H9 (cell line): ENCODE measurements around the gene FLT1. TPM values are rescaled to one million over a fixed set of nuclear protein-coding genes. Genes with fewer than 3 reads are reported as not detected.
A peak's percentile ranks its signal among the peaks of the same experiment; 100 is the strongest.

ENCODE experiments used
- DNase-seq: peaks from one replicate; pipeline ENCODE4 v3.0.0-alpha.2; 2017
- H2AFZ ChIP-seq: one replicate; pipeline ENCODE4 v1.6.1; 2013; ENCODE audit warnings: mild to moderate bottlenecking, low read length, control low read depth, moderate library complexity
- H2AK5ac ChIP-seq: 2 replicates; pipeline ENCODE4 v1.6.1; 2013; ENCODE audit warnings: low read length, control low read depth, mixed read lengths; ENCODE audit not compliant: insufficient read length
- H2BK120ac ChIP-seq: one replicate; pipeline ENCODE4 v1.6.1; 2013; ENCODE audit warnings: low read depth, mild to moderate bottlenecking, low read length, control low read depth, inconsistent platforms; ENCODE audit not compliant: poor library complexity, severe bottlenecking
- H2BK12ac ChIP-seq: 2 replicates; pipeline ENCODE4 v1.6.1; 2013; ENCODE audit warnings: low read length, control low read depth, mixed read lengths, low read depth; ENCODE audit not compliant: insufficient read length
- H2BK15ac ChIP-seq: 2 replicates; pipeline ENCODE4 v1.6.1; 2013; ENCODE audit warnings: low read depth, low read length, control low read depth
- H2BK20ac ChIP-seq: one replicate; pipeline ENCODE4 v1.6.1; 2013; ENCODE audit warnings: low read depth, mild to moderate bottlenecking, low read length, control low read depth, inconsistent platforms; ENCODE audit not compliant: poor library complexity, severe bottlenecking
- H2BK5ac ChIP-seq: 2 replicates; pipeline ENCODE4 v1.6.1; 2013; ENCODE audit warnings: low read length, control low read depth, mixed read lengths; ENCODE audit not compliant: insufficient read length
- H3K14ac ChIP-seq: 2 replicates; pipeline ENCODE4 v1.6.1; 2013; ENCODE audit warnings: low read length, control low read depth; ENCODE audit not compliant: insufficient read depth
- H3K18ac ChIP-seq: 2 replicates; pipeline ENCODE4 v1.6.1; 2013; ENCODE audit warnings: low read depth, mild to moderate bottlenecking, mixed read lengths, low read length, control low read depth; ENCODE audit not compliant: insufficient read length
- H3K23ac ChIP-seq: 2 replicates; pipeline ENCODE4 v1.6.1; 2013; ENCODE audit warnings: low read length, control low read depth, mixed read lengths, low read depth; ENCODE audit not compliant: insufficient read length
- H3K23me2 ChIP-seq: 2 replicates; pipeline ENCODE4 v1.6.1; 2013; ENCODE audit warnings: low read depth, mild to moderate bottlenecking, mixed read lengths, low read length, control low read depth; ENCODE audit not compliant: insufficient read length, poor library complexity, severe bottlenecking
- H3K27ac ChIP-seq: 2 replicates; pipeline ENCODE4 v1.5.1; 2013; ENCODE audit warnings: low read length, control low read depth, mixed read lengths, low read depth; ENCODE audit not compliant: insufficient read length
- H3K27me3 ChIP-seq: 2 replicates; pipeline ENCODE4 v1.6.1; 2013; ENCODE audit warnings: low read length, control low read depth, inconsistent platforms; ENCODE audit not compliant: insufficient read depth
- H3K4ac ChIP-seq: 2 replicates; pipeline ENCODE4 v1.6.1; 2013; ENCODE audit warnings: low read depth, mild to moderate bottlenecking, control low read depth, inconsistent platforms, low read length, moderate library complexity
- H3K4me1 ChIP-seq: 2 replicates; pipeline ENCODE4 v1.6.1; 2013; ENCODE audit warnings: low read length, control low read depth, inconsistent platforms; ENCODE audit not compliant: insufficient read depth
- H3K4me2 ChIP-seq: 2 replicates; pipeline ENCODE4 v1.6.1; 2013; ENCODE audit warnings: low read length, control low read depth, mixed read lengths; ENCODE audit not compliant: insufficient read length, insufficient read depth
- H3K56ac ChIP-seq: 2 replicates; pipeline ENCODE4 v1.6.1; 2013; ENCODE audit warnings: low read depth, mild to moderate bottlenecking, mixed read lengths, low read length, control low read depth; ENCODE audit not compliant: insufficient read length
- H3K79me1 ChIP-seq: 2 replicates; pipeline ENCODE4 v1.6.1; 2013; ENCODE audit warnings: low read depth, mild to moderate bottlenecking, moderate library complexity, low read length, control low read depth, inconsistent platforms; ENCODE audit not compliant: insufficient read depth, poor library complexity, severe bottlenecking
- H3K79me2 ChIP-seq: 2 replicates; pipeline ENCODE4 v1.6.1; 2013; ENCODE audit warnings: low read length, control low read depth, inconsistent platforms; ENCODE audit not compliant: insufficient read depth
- H3K9ac ChIP-seq: 2 replicates; pipeline ENCODE4 v1.6.1; 2013; ENCODE audit warnings: low read length, control low read depth, mixed read lengths; ENCODE audit not compliant: insufficient read length; ENCODE audit errors: extremely low read depth
- H3K9me3 ChIP-seq: one replicate; pipeline ENCODE4 v1.6.1; 2013; ENCODE audit warnings: low read depth, low read length, inconsistent platforms; ENCODE audit not compliant: control insufficient read depth
- H3T11ph ChIP-seq: one replicate; pipeline ENCODE4 v1.6.1; 2013; ENCODE audit warnings: mild to moderate bottlenecking, low read length, control low read depth, inconsistent platforms
- H4K20me1 ChIP-seq: one replicate; pipeline ENCODE4 v1.6.1; 2013; ENCODE audit not compliant: control insufficient read depth, insufficient read length, insufficient read depth
- H4K5ac ChIP-seq: 2 replicates; pipeline ENCODE4 v1.6.1; 2013; ENCODE audit warnings: low read depth, mild to moderate bottlenecking, mixed read lengths, low read length, control low read depth; ENCODE audit not compliant: insufficient read length
- H4K8ac ChIP-seq: replicated peaks from 2 replicates; pipeline ENCODE4 v1.6.1; 2013; ENCODE audit warnings: low read length, control low read depth, mixed read lengths, low read depth; ENCODE audit not compliant: insufficient read length
- H4K91ac ChIP-seq: 2 replicates; pipeline ENCODE4 v1.6.1; 2013; ENCODE audit warnings: low read depth, mild to moderate bottlenecking, moderate library complexity, mixed read lengths, low read length, control low read depth; ENCODE audit not compliant: insufficient read length
- H3K27ac Mint-ChIP-seq, 3 experiments: 2 replicates in 2 of 3; 3 replicates in 1 of 3; pipeline ENCODE4 v1.8.0; 2020 to 2021; ENCODE audit warnings: mixed read lengths in 3 of 3, mild to moderate bottlenecking in 1 of 3, moderate library complexity in 1 of 3
- H3K27me3 Mint-ChIP-seq: 2 replicates; pipeline ENCODE4 v1.8.0; 2021; ENCODE audit warnings: low read depth, mild to moderate bottlenecking, moderate library complexity, mixed read lengths
- H3K36me3 Mint-ChIP-seq, 3 experiments: 2 replicates in 2 of 3; 3 replicates in 1 of 3; pipeline ENCODE4 v1.8.0; 2020 to 2021; ENCODE audit warnings: low read depth in 3 of 3, mixed read lengths in 3 of 3; ENCODE audit not compliant: insufficient read depth in 1 of 3
- H3K4me1 Mint-ChIP-seq, 2 experiments: 2 replicates each; pipeline ENCODE4 v1.8.0; 2020; ENCODE audit warnings: mixed read lengths in 2 of 2
- H3K4me3 Mint-ChIP-seq, 2 experiments: 2 replicates in 1 of 2; 3 replicates in 1 of 2; pipeline ENCODE4 v1.8.0; 2020 to 2021; ENCODE audit warnings: mild to moderate bottlenecking in 2 of 2, mixed read lengths in 2 of 2, moderate library complexity in 1 of 2
- H3K9me3 Mint-ChIP-seq, 2 experiments: 2 replicates in 1 of 2; 3 replicates in 1 of 2; pipeline ENCODE4 v1.8.0; 2020; ENCODE audit warnings: mild to moderate bottlenecking in 2 of 2, mixed read lengths in 2 of 2, moderate library complexity in 1 of 2
- WGBS: extraction: QIAGEN DNeasy Blood & Tissue Kit; methylation state at CpG from one replicate; pipeline ENCODE4 v1.1.7; 2013; ENCODE audit warnings: missing lambda C conversion rate, low lambda C conversion rate, mixed read lengths; ENCODE audit not compliant: insufficient read length; ENCODE audit errors: extremely low coverage; 5-methylcytosine and 5-hydroxymethylcytosine counted together
- total RNA-seq: library from RNA; stranded (reverse); gene quantifications from 2 replicates; pipeline ENCODE4 v1.2.1, GENCODE V29; 2021
- TF ChIP-seq, protein P1 (sequence below): fragments of 200-600 bp; sonication (generic); conservative IDR thresholded peaks from 3 replicates; pipeline ENCODE4 v1.8.0; 2021; ENCODE audit warnings: antibody characterized with exemption, mild to moderate bottlenecking

Gene FLT1
- total RNA-seq, 1 experiment from 2014 or later = 84.1 TPM

DNA sequence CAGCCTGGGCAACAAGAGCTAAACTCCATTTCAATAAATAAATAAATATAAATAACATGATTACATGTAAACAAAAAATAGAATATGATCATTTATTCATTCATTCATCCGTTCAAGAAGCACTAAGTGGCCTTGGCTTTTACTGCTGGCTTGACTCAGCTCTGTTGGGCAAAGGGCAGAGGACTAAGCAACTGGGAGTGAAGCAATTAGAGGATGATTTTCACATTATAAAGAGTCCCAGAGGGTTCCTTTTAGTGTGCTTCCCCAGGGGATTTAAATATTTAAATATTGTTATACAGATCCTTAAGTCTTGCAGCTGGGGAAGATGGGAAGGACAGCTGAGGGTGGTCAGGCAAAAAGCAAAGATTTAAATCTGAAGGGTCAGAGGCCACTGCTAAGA lies 34.9 kb upstream of the FLT1 start:
- no peak overlapping the region for H4K5ac ChIP-seq
- no peak overlapping the region for H2BK12ac ChIP-seq
- WGBS = no CpG with 5 or more reads among the region's 1 CpG
- no peak for DNase-seq
- TF ChIP-seq, protein P1, sequence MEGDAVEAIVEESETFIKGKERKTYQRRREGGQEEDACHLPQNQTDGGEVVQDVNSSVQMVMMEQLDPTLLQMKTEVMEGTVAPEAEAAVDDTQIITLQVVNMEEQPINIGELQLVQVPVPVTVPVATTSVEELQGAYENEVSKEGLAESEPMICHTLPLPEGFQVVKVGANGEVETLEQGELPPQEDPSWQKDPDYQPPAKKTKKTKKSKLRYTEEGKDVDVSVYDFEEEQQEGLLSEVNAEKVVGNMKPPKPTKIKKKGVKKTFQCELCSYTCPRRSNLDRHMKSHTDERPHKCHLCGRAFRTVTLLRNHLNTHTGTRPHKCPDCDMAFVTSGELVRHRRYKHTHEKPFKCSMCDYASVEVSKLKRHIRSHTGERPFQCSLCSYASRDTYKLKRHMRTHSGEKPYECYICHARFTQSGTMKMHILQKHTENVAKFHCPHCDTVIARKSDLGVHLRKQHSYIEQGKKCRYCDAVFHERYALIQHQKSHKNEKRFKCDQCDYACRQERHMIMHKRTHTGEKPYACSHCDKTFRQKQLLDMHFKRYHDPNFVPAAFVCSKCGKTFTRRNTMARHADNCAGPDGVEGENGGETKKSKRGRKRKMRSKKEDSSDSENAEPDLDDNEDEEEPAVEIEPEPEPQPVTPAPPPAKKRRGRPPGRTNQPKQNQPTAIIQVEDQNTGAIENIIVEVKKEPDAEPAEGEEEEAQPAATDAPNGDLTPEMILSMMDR = no peak
- peaks cover 20% of the 10 kb centered on the region; the same call in 1 of the 2 replicates for H3K4me1 ChIP-seq
- peaks cover 22% of the 10 kb centered on the region for H3K27me3 Mint-ChIP-seq
- H3K4me3 Mint-ChIP-seq = 0 out of 5 replicates have a peak overlapping the region, but pooled peaks of 1 of the 2 experiments have one; percentile 12
- H3K79me2 ChIP-seq = no peaks in the 10 kb centered on the region
- no peak overlapping the region for H3K4ac ChIP-seq
- peaks cover 0 to 4% (median 0%) of the 10 kb centered on the region in 3 experiments; a peak in 2 of 7 replicates for H3K36me3 Mint-ChIP-seq
- no peak overlapping the region for H2BK20ac ChIP-seq
- peaks cover 0 to 4% of the 10 kb centered on the region in 2 experiments; a peak in 1 of 5 replicates for H3K9me3 Mint-ChIP-seq
- no peak overlapping the region for H3K9ac ChIP-seq
- peaks cover 25 to 32% of the 10 kb centered on the region in 2 experiments for H3K4me1 Mint-ChIP-seq
- H4K91ac ChIP-seq = no peak overlapping the region
- no peak overlapping the region for H2BK15ac ChIP-seq
- no peak overlapping the region for H3K56ac ChIP-seq
- no peak overlapping the region for H3K18ac ChIP-seq
- no peak overlapping the region for H3K23ac ChIP-seq
- no peaks in the 10 kb centered on the region; the same call in 1 of the 2 replicates for H3K27me3 ChIP-seq
- H2AK5ac ChIP-seq = no peak overlapping the region
- no peak overlapping the region for H3K27ac Mint-ChIP-seq
- no peak overlapping the region for H3T11ph ChIP-seq
- H2AFZ ChIP-seq = no peak overlapping the region
- H3K27ac ChIP-seq = no peak overlapping the region
- no peak overlapping the region for H3K4me2 ChIP-seq
- H4K20me1 ChIP-seq = no peaks in the 10 kb centered on the region
- peaks cover 17% of the 10 kb centered on the region for H3K23me2 ChIP-seq
- H3K9me3 ChIP-seq = no peaks in the 10 kb centered on the region
- no peaks in the 10 kb centered on the region for H3K79me1 ChIP-seq
- H3K14ac ChIP-seq = no peak overlapping the region
- H4K8ac ChIP-seq = no peak overlapping the region
- H2BK5ac ChIP-seq = no peak overlapping the region
- no peak overlapping the region for H2BK120ac ChIP-seq
